Lower leg skin (tissue), 4 donors: ENCODE results near the gene CLEC18C. TPM values are rescaled to one million over a fixed set of nuclear protein-coding genes. Genes with fewer than 3 reads are reported as not detected.
A peak's percentile ranks its signal among the peaks of the same experiment; 100 is the strongest.
"Not testable (repeated sequence)": the region's sequence is repeated elsewhere in the genome, so short reads cannot be mapped to it uniquely, and the experiment has no call there.

Experiments
- DNase-seq, 2 donors: peaks; one replicate each; pipeline ENCODE4 v3.0.0-alpha.2; 2019; ENCODE audit warnings: low spot score in 2 of 2
- H3K4me3 ChIP-seq: fragments of 200-600 bp; sonication (generic); 2 replicates; pipeline ENCODE4 v1.5.1; 2017; ENCODE audit warnings: mild to moderate bottlenecking, low read depth; ENCODE audit not compliant: poor library complexity, severe bottlenecking
- POLR2A ChIP-seq, 2 donors: fragments of 450-650 bp; IDR thresholded peaks; one replicate each; pipeline ENCODE4 v1.6.1; 2016 to 2017; ENCODE audit warnings: antibody characterized with exemption in 2 of 2, mild to moderate bottlenecking in 1 of 2, moderate library complexity in 1 of 2
- WGBS, 2 donors: methylation state at CpG; one replicate each; pipeline ENCODE4 v1.1.5; 2018; 5-methylcytosine and 5-hydroxymethylcytosine counted together
- intact Hi-C: fragments of 100-400 bp; cut with DNase I; formaldehyde crosslinking; loops from one replicate; pipeline ENCODE4 v1.15.0; 2023; ENCODE audit warnings: low total_unique reads
- total RNA-seq, 4 donors: library from RNA; depleted of rRNA; stranded (reverse); fragments of >200 nt; gene quantifications; one replicate each; pipeline ENCODE4 v1.1.0, GENCODE V29; 2016
- TF ChIP-seq, protein P1 (sequence below), 3 donors: fragments of 450-650 bp; IDR thresholded peaks; one replicate each; pipeline ENCODE4 v1.5.1; 2016; ENCODE audit warnings: antibody characterized with exemption in 3 of 3, mild to moderate bottlenecking in 3 of 3, moderate library complexity in 2 of 3

CLEC18C gene
- total RNA-seq, 4 donors from 2014 or later: 0.34 TPM; not detected in 3

DNA sequence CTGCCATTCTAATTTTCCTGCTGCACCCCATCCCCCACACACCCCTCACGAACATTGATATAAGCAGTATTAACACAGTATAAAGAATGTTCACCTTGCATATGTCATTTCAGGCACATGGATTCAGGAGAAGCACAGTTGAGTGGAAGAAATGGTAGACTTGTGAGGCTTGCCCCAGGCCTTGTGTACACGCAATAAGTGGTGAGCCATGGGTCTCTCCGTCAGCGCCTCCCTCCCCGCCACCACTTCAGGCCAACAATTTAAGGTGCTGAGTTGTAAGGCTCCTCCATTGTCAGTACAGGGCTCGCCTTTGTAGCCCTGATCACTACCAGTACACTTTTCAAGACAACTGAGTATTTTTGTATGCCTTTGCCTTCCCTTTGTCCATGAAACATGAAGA is 12.2 kb upstream of the CLEC18C start:
- intact Hi-C loops: no loop called here
- H3K4me3 ChIP-seq: no peak overlapping the region
- peak in 1 of 2 donors; percentile 15 for DNase-seq
- TF ChIP-seq, protein P1, sequence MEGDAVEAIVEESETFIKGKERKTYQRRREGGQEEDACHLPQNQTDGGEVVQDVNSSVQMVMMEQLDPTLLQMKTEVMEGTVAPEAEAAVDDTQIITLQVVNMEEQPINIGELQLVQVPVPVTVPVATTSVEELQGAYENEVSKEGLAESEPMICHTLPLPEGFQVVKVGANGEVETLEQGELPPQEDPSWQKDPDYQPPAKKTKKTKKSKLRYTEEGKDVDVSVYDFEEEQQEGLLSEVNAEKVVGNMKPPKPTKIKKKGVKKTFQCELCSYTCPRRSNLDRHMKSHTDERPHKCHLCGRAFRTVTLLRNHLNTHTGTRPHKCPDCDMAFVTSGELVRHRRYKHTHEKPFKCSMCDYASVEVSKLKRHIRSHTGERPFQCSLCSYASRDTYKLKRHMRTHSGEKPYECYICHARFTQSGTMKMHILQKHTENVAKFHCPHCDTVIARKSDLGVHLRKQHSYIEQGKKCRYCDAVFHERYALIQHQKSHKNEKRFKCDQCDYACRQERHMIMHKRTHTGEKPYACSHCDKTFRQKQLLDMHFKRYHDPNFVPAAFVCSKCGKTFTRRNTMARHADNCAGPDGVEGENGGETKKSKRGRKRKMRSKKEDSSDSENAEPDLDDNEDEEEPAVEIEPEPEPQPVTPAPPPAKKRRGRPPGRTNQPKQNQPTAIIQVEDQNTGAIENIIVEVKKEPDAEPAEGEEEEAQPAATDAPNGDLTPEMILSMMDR (IDR thresholded peaks at IDR 0.05): no peak
- no peak for TF ChIP-seq POLR2A (IDR thresholded peaks at IDR 0.05)
- 79 to 87% methylated on average over 6 of the region's 6 CpGs for WGBS, 2 donors

- no peak for TF ChIP-seq POLR2A (IDR thresholded peaks at IDR 0.05)
- TF ChIP-seq, protein P1 (IDR thresholded peaks at IDR 0.05): no peak
- no peak overlapping the region for H3K4me3 ChIP-seq
- intact Hi-C loops: no loop called here
- WGBS, 2 donors: 49 to 53% methylated on average over 7 of the region's 7 CpGs
- DNase-seq: peak in 1 of 2 donors; percentile 9
Observed at GRCh38 chr16:70162041-70162451, 11.5 kb upstream of the CLEC18C start.

DNA sequence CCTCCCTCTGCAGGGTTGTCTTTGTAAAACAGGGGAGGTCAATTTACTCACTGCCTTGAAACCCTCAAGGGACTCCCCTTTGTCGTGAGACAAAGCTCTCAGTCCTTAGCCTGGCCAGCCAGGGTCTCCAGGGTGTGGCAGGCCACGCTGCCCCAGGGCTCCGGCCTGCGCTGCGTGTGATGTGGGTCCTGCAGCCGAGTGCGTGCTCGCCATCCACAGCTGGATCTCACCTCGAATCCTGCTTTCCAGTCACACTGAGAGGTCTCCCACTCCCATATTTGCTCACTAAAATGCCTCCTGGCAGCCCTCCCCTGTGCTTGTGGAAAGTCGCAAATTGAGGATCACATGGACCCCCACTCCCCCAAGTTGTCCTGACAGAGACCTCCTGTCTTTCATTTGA is 10.0 kb upstream of the CLEC18C start:
- peak in 1 of 2 donors; percentile 9 for DNase-seq
- intact Hi-C loops: no loop called here
- no peak overlapping the region for H3K4me3 ChIP-seq
- TF ChIP-seq, protein P1 (IDR thresholded peaks at IDR 0.05): no peak
- no peak for TF ChIP-seq POLR2A (IDR thresholded peaks at IDR 0.05)
- 83 to 84% methylated on average over 10 of the region's 10 CpGs for WGBS, 2 donors

- intact Hi-C loops, DNase-seq, H3K4me3 ChIP-seq: not testable (repeated sequence)
- WGBS, 2 donors: no CpG with 5 or more reads among the region's 10 CpGs
Observed at GRCh38 chr16:70166688-70167087, 6.9 kb upstream of the CLEC18C start.

DNA sequence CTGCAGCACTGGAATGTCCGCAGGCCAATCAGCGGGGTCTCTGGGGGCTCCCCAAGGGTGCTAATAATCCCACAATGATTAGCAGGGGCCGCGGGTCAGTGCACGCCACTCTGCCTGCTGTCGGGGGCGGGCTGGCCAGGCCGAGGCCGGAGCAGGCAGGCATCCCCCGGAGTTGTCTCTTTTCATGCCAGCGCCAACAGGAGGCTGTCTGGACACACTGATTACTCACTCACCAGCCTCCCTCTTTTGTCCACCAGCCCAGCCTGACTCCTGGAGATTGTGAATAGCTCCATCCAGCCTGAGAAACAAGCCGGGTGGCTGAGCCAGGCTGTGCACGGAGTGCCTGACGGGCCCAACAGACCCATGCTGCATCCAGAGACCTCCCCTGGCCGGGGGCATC is 329 bp downstream of the CLEC18C start:
- intact Hi-C loops, H3K4me3 ChIP-seq, DNase-seq: not testable (repeated sequence)
- no CpG with 5 or more reads among the region's 15 CpGs for WGBS, 2 donors

GRCh38 chr16:70174387-70174932 is 873 bp downstream of the CLEC18C start:
- intact Hi-C loops, H3K4me3 ChIP-seq, DNase-seq: not testable (repeated sequence)
- 67 to 78% methylated on average over 1 to 4 of the region's 21 CpGs for whole genome bisulfite sequencing, 2 donors

GRCh38 chr16:70187858-70188607 is 14.4 kb downstream of the CLEC18C start:
- 67 to 82% methylated on average over 3 to 17 of the region's 71 CpGs for WGBS, 2 donors
- H3K4me3 ChIP-seq, intact Hi-C loops, DNase-seq: not testable (repeated sequence)

DNA sequence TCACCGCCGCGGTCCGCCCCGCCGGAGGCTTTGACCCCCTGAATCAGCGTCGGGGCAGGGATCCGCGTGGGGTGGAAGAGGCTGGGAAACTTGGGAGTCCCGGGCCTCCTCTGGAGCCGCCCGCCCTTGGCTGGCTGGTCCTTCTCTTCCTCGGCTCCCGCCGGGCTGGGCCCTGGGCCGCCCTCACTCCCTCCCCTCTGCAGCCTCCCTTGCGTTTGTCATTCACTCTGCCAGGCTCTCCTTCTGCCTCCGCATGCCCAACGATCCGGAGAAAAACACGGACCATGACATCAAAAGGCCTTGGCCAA is 15.0 kb downstream of the CLEC18C start:
- not testable (repeated sequence) for H3K4me3 ChIP-seq

DNA sequence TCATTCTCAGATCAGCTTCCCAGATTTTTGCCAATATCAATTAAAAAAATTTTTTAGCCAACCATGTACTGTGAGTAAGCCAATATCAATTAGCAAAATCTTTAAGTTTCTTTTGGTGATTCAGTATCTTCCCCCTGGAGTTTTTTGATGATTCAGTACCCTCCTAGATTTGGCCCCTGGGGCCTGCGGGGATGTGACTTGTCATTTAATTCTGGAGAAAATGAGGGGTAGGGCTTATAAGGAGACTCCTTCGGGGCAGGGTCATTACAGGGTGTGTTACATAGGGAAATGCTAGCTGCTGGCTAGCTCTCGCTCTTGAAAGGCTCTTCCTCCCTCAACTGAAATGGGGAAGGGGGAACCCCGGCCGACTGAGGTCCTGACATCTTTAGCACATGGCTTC is 17.0 kb downstream of the CLEC18C start:
- intact Hi-C loops, DNase-seq, H3K4me3 ChIP-seq: not testable (repeated sequence)
- no CpG with 5 or more reads among the region's 5 CpGs for WGBS, 2 donors

More for the DNA sequence above, 15.0 kb downstream of the CLEC18C start:
- intact Hi-C loops, DNase-seq: not testable (repeated sequence)
- WGBS, 2 donors: 0% methylated on average over 3 of the region's 22 CpGs; no CpG with 5 or more reads in 1 of the 2 donors

- intact Hi-C loops, DNase-seq, H3K4me3 ChIP-seq: not testable (repeated sequence)
- 82% methylated on average over 4 of the region's 12 CpGs; no CpG with 5 or more reads in 1 of the 2 donors for WGBS, 2 donors
Observed at GRCh38 chr16:70196683-70197300, 23.2 kb downstream of the CLEC18C start.

- intact Hi-C loops, H3K4me3 ChIP-seq, DNase-seq: not testable (repeated sequence)
- 66 to 76% methylated on average over 7 of the region's 7 CpGs for WGBS, 2 donors
Observed at GRCh38 chr16:70197611-70198010, 24.0 kb downstream of the CLEC18C start.
